Ovary (tissue), 3 donors: ENCODE data around the gene IQGAP2.

ENCODE experiments used
- EP300 ChIP-seq: sonication (generic); formaldehyde crosslinking; IDR thresholded peaks from one replicate; pipeline ENCODE4 v1.6.1; 2017; ENCODE audit warnings: antibody characterized with exemption
- POLR2A ChIP-seq: fragments of 450-650 bp; IDR thresholded peaks from one replicate; pipeline ENCODE4 v1.6.1; 2017; ENCODE audit warnings: antibody characterized with exemption, mild to moderate bottlenecking, moderate library complexity
- TF ChIP-seq, protein P1 (sequence below), 3 donors: fragments of 450-650 bp in 2 of 3; fragments of 200-600 bp in 1 of 3; IDR thresholded peaks; one replicate each; pipeline versions ENCODE4 v1.5.1 to v1.8.0; 2016 to 2022; ENCODE audit warnings: antibody characterized with exemption in 3 of 3, mild to moderate bottlenecking in 1 of 3
- donor health status: DM: no; HTN: no; CAD: no.

DNA sequence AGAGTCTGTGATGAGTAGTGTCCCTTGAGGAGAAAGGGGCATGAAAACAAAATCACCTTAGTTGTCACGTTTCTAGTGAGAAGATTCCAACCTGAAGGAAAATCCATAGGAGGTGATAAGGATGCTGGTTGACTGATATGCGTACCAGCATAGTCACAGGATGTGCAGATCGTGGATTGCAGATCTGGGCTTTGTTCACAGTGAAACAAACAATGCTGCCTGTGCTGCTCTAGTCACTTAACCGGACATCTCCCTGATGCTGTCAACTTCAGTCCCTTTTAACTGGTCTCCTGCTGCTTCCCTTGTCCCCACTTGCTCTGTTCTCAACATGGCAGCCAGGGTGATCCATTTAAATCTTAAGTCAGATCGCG, 89.7 kb downstream of the IQGAP2 start:
- TF ChIP-seq, protein P1, sequence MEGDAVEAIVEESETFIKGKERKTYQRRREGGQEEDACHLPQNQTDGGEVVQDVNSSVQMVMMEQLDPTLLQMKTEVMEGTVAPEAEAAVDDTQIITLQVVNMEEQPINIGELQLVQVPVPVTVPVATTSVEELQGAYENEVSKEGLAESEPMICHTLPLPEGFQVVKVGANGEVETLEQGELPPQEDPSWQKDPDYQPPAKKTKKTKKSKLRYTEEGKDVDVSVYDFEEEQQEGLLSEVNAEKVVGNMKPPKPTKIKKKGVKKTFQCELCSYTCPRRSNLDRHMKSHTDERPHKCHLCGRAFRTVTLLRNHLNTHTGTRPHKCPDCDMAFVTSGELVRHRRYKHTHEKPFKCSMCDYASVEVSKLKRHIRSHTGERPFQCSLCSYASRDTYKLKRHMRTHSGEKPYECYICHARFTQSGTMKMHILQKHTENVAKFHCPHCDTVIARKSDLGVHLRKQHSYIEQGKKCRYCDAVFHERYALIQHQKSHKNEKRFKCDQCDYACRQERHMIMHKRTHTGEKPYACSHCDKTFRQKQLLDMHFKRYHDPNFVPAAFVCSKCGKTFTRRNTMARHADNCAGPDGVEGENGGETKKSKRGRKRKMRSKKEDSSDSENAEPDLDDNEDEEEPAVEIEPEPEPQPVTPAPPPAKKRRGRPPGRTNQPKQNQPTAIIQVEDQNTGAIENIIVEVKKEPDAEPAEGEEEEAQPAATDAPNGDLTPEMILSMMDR (IDR thresholded peaks at IDR 0.05): no peak
- TF ChIP-seq EP300 (no peak), POLR2A (no peak)
